T-helper 1 cell (primary cell): ENCODE measurements around the gene ONECUT2.

ENCODE experiments used
- DNase-seq, 5 donors: peaks; one replicate each; pipeline ENCODE4 v3.0.0-alpha.2; 2012 to 2020

Gene ONECUT2

GRCh38 chr18:57533006-57533867 is 98.1 kb downstream of the ONECUT2 start:
- DNase-seq: no peak

GRCh38 chr18:57533868-57534510 is 98.8 kb downstream of the ONECUT2 start:
- DNase-seq: no peak

GRCh38 chr18:57534511-57534909 is 99.3 kb downstream of the ONECUT2 start:
- no peak for DNase-seq

DNA sequence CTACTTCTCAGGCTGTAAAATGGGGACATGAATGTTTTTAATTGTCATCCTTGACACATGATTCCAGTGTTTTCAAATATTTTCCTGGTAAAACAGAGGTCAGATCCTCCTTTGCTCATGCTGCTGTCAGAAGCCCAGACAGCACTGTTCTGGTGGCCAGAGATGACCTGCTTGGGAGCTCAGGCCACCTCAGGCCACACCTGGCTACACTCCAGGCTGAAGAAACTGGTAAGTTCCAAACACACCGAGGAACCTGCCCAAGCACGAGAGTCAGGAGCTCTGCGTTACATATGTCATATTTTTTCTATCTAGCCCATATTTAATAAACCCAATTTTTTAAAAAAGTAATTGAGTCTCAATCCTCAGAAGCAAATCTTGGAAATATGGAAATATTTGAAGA is 103.4 kb downstream of the ONECUT2 start:
- DNase-seq: no peak

GRCh38 chr18:57539702-57540101 is 104.5 kb downstream of the ONECUT2 start:
- no peak for DNase-seq
